ENCODE results near the gene GLT8D1.
"Not testable (repeated sequence)": the region's sequence is repeated elsewhere in the genome, so short reads cannot be mapped to it uniquely, and the experiment has no call there.

Gene GLT8D1

DNA sequence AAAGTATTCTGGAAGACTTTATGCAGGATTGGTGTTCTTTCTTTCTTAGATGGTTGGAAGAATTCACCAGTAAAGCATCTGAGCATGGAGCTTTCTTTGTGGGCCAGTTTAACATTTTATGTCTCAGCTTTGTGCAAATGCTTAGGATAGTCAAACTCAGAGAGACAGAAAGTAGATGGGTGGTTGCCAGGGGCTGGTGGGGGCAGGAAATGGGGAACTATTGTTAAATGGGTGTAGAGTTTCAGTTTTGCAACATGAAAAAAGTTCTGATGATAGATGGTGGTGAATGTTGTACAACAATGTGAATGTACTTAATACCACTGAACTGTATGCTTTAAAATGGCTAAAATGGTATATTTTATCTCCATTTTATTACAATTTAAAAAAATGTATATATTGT lies 25.1 kb upstream of the GLT8D1 start:
- H3K4me3 ChIP-seq (ENCODE audit: insufficient read depth, low read length, poor library complexity, severe bottlenecking), result no peak overlapping the region
- no peak for TF ChIP-seq EZH2phosphoT487 (conservative IDR thresholded peaks at IDR 0.05; ENCODE audit: low read length)
- TF ChIP-seq, protein P1, sequence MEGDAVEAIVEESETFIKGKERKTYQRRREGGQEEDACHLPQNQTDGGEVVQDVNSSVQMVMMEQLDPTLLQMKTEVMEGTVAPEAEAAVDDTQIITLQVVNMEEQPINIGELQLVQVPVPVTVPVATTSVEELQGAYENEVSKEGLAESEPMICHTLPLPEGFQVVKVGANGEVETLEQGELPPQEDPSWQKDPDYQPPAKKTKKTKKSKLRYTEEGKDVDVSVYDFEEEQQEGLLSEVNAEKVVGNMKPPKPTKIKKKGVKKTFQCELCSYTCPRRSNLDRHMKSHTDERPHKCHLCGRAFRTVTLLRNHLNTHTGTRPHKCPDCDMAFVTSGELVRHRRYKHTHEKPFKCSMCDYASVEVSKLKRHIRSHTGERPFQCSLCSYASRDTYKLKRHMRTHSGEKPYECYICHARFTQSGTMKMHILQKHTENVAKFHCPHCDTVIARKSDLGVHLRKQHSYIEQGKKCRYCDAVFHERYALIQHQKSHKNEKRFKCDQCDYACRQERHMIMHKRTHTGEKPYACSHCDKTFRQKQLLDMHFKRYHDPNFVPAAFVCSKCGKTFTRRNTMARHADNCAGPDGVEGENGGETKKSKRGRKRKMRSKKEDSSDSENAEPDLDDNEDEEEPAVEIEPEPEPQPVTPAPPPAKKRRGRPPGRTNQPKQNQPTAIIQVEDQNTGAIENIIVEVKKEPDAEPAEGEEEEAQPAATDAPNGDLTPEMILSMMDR (IDR thresholded peaks at IDR 0.05; ENCODE audit: insufficient read depth, low read length, poor library complexity, severe bottlenecking), result no peak
- H3K9me3 ChIP-seq (ENCODE audit: insufficient read depth, low read length), result peaks cover 5% of the 10 kb centered on the region; the same call in 1 of the 2 replicates
- H3K79me2 ChIP-seq (ENCODE audit: insufficient read depth, low read length), result no peaks in the 10 kb centered on the region
- no peak overlapping the region for H3K9ac ChIP-seq (ENCODE audit: low read length)
- H2AFZ ChIP-seq (ENCODE audit: low read depth, low read length, severe bottlenecking), result no peak overlapping the region
- no peaks in the 10 kb centered on the region for H3F3A ChIP-seq (ENCODE audit: insufficient read depth)
- no peaks in the 10 kb centered on the region for H3K27me3 ChIP-seq (ENCODE audit: low read length)
- H3K9me2 ChIP-seq (replicated peaks; ENCODE audit: insufficient read depth, low read length), result no peaks in the 10 kb centered on the region
- no peaks in the 10 kb centered on the region for H4K20me1 ChIP-seq (ENCODE audit: low read depth, low read length)
- no peak overlapping the region for H3K27ac ChIP-seq (ENCODE audit: low read depth, low read length)
- H3K36me3 ChIP-seq (ENCODE audit: low read length), result peaks cover 14% of the 10 kb centered on the region; the same call in 1 of the 2 replicates
- no peak overlapping the region for H3K4me2 ChIP-seq (ENCODE audit: low read depth, low read length, poor library complexity, severe bottlenecking)

DNA sequence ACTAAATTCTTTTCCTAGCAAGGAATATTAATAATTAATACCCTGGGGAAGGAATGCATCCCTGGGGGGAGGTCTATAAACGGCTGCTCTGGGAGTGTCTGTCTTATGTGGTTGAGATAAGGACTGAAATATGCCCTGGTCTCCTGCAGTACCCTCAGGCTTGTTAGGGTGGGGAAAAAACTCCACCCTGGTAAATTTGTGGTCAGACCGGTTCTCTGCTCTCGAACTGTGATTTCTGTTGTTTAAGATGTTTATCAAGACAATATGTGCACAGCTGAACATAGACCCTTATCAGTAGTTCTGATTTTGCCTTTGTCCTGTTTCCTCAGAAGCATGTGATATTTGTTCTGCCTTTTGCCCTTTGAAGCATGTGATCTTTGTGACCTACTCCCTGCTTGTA lies 23.2 kb upstream of the GLT8D1 start:
- H3F3A ChIP-seq (ENCODE audit: insufficient read depth); H3K27me3 ChIP-seq (ENCODE audit: low read length); H3K36me3 ChIP-seq (ENCODE audit: low read length); H4K20me1 ChIP-seq (ENCODE audit: low read depth, low read length); H2AFZ ChIP-seq (ENCODE audit: low read depth, low read length, severe bottlenecking); H3K9me2 ChIP-seq (replicated peaks; ENCODE audit: insufficient read depth, low read length); H3K4me3 ChIP-seq (ENCODE audit: insufficient read depth, low read length, poor library complexity, severe bottlenecking); H3K9me3 ChIP-seq (ENCODE audit: insufficient read depth, low read length); H3K79me2 ChIP-seq (ENCODE audit: insufficient read depth, low read length); H3K4me2 ChIP-seq (ENCODE audit: low read depth, low read length, poor library complexity, severe bottlenecking); H3K9ac ChIP-seq (ENCODE audit: low read length); H3K27ac ChIP-seq (ENCODE audit: low read depth, low read length): not testable (repeated sequence)

DNA sequence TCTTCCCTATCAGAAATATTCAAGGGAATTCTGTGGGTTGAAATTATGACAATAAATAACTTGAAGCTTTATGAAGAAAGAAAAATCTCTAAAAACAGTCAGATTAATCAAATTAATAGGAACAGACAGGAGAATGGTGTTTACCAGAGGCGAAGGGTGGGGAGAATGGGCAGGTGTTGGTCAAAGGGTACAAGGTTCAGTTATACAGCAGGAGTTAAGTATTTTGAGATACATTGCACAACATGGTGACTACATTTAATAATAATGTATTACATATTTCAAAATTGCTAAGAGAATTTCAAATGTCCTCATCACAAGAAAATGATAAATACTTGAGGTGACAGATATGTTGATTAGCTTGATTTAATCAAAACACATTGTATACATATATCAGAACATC lies 18.9 kb upstream of the GLT8D1 start:
- H3K27ac ChIP-seq (ENCODE audit: low read depth, low read length), result no peak overlapping the region
- H3K36me3 ChIP-seq (ENCODE audit: low read length), result no peaks in the 10 kb centered on the region
- H3K4me3 ChIP-seq (ENCODE audit: insufficient read depth, low read length, poor library complexity, severe bottlenecking), result no peak overlapping the region

DNA sequence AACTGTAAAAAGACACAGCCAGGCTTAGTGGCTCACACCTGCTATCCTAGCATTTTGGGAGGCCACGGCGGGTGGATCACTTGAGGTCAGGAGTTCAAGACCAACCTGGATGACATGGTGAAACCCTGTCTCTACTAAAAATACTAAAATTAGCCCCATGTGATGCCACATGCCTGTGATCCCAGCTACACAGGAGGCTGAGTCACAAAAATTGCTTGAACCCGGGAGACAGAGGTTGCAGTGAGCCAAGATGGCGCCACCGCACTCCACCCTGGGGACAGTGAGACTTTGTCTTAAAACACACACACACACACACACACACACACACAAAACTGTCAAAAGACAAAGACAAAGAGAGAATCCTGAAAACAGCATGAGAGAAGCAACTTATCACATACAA lies 18.3 kb upstream of the GLT8D1 start:
- Histone ChIP-seq H3K79me2 (ENCODE audit: insufficient read depth, low read length) (no peaks in the 10 kb centered on the region), H3K27me3 (ENCODE audit: low read length) (no peaks in the 10 kb centered on the region), H4K20me1 (ENCODE audit: low read depth, low read length) (no peaks in the 10 kb centered on the region), H3K9ac (ENCODE audit: low read length) (no peak overlapping the region), H3K36me3 (ENCODE audit: low read length) (no peaks in the 10 kb centered on the region), H3K4me2 (ENCODE audit: low read depth, low read length, poor library complexity, severe bottlenecking) (no peak overlapping the region), H3K4me3 (ENCODE audit: insufficient read depth, low read length, poor library complexity, severe bottlenecking) (no peak overlapping the region), H3K9me2 (replicated peaks; ENCODE audit: insufficient read depth, low read length) (no peaks in the 10 kb centered on the region), H2AFZ (ENCODE audit: low read depth, low read length, severe bottlenecking) (no peak overlapping the region), H3K9me3 (ENCODE audit: insufficient read depth, low read length) (no peaks in the 10 kb centered on the region), H3K27ac (ENCODE audit: low read depth, low read length) (no peak overlapping the region), H3F3A (ENCODE audit: insufficient read depth) (no peaks in the 10 kb centered on the region)
- TF ChIP-seq, protein P1 (IDR thresholded peaks at IDR 0.05; ENCODE audit: insufficient read depth, low read length, poor library complexity, severe bottlenecking), result no peak
- TF ChIP-seq EZH2phosphoT487 (conservative IDR thresholded peaks at IDR 0.05; ENCODE audit: low read length), result no peak

More for the DNA sequence above, 18.9 kb upstream of the GLT8D1 start:
- Histone ChIP-seq H2AFZ (ENCODE audit: low read depth, low read length, severe bottlenecking) (no peak overlapping the region), H4K20me1 (ENCODE audit: low read depth, low read length) (no peaks in the 10 kb centered on the region), H3K9me2 (replicated peaks; ENCODE audit: insufficient read depth, low read length) (no peaks in the 10 kb centered on the region), H3K9me3 (ENCODE audit: insufficient read depth, low read length) (no peaks in the 10 kb centered on the region), H3K27me3 (ENCODE audit: low read length) (no peaks in the 10 kb centered on the region), H3F3A (ENCODE audit: insufficient read depth) (no peaks in the 10 kb centered on the region), H3K9ac (ENCODE audit: low read length) (no peak overlapping the region), H3K79me2 (ENCODE audit: insufficient read depth, low read length) (no peaks in the 10 kb centered on the region), H3K4me2 (ENCODE audit: low read depth, low read length, poor library complexity, severe bottlenecking) (no peak overlapping the region)
- no peak for TF ChIP-seq EZH2phosphoT487 (conservative IDR thresholded peaks at IDR 0.05; ENCODE audit: low read length)

All from SU-DHL-6 (cell line).